ENCODE measurements around the gene SNAPC2.
"Not testable (repeated sequence)": the region's sequence is repeated elsewhere in the genome, so short reads cannot be mapped to it uniquely, and the experiment has no call there.

The SNAPC2 gene

DNA sequence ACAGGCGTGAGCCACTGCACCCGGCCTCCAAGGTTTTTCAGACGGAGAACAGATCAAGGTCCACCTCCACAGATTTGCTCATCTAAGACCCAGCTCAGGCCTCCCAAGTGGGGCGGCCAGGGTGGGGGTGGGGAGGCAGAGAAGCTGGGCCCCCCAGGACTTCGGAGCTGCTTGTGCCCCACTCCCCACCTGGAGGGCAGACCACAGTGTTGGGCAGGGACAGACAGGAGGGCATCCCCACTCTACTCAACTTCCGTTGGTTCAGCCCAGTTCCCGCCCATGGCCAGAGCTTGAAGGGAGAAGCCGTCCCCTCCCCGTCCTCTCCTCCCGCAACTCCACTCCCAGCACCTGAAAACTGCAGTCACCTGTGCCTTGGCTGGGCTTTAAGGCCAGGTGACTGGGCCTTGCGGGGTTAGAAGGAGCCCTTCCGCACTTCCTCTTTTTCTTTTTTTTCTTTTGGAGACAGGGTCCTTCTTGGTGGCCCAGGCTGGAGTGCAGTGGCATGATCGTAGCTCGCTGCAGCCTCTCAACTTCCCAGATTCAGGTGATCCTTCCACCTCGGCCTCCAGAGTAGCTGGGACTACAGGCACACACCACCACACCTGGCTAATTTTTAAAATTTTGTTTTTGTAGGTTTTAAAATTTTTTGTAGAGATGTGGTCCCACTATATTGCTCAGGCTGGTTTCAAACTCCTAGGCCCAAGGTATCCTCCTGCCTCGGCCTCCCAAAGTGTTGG is 32.6 kb upstream of the SNAPC2 start:
- Histone ChIP-seq H3K79me2 (ENCODE audit: insufficient read depth, low read length) (no peaks in the 10 kb centered on the region), H3F3A (ENCODE audit: insufficient read depth, low read length) (no peaks in the 10 kb centered on the region), H3K27me3 (ENCODE audit: insufficient read depth, low read length) (no peaks in the 10 kb centered on the region), H3K27ac (ENCODE audit: low read depth, low read length, poor library complexity, severe bottlenecking) (no peak overlapping the region), H3K4me1 (ENCODE audit: insufficient read depth, low read length, severe bottlenecking) (no peaks in the 10 kb centered on the region), H2AFZ (ENCODE audit: low read length) (no peak overlapping the region), H3K4me2 (ENCODE audit: low read length) (no peak overlapping the region), H4K20me1 (ENCODE audit: insufficient read depth, low read length) (no peaks in the 10 kb centered on the region), H3K9me3 (ENCODE audit: low read length) (no peaks in the 10 kb centered on the region), H3K36me3 (ENCODE audit: insufficient read depth, low read length) (no peaks in the 10 kb centered on the region), H3K9ac (ENCODE audit: low read length) (no peak overlapping the region), H3K9me2 (ENCODE audit: low read depth, low read length) (no peaks in the 10 kb centered on the region), H3K4me3 (ENCODE audit: low read depth, low read length, poor library complexity, severe bottlenecking) (no peak overlapping the region)
- TF ChIP-seq EZH2 (IDR thresholded peaks at IDR 0.05; ENCODE audit: borderline replicate concordance, low read length) = no peak
- TF ChIP-seq, protein P1, sequence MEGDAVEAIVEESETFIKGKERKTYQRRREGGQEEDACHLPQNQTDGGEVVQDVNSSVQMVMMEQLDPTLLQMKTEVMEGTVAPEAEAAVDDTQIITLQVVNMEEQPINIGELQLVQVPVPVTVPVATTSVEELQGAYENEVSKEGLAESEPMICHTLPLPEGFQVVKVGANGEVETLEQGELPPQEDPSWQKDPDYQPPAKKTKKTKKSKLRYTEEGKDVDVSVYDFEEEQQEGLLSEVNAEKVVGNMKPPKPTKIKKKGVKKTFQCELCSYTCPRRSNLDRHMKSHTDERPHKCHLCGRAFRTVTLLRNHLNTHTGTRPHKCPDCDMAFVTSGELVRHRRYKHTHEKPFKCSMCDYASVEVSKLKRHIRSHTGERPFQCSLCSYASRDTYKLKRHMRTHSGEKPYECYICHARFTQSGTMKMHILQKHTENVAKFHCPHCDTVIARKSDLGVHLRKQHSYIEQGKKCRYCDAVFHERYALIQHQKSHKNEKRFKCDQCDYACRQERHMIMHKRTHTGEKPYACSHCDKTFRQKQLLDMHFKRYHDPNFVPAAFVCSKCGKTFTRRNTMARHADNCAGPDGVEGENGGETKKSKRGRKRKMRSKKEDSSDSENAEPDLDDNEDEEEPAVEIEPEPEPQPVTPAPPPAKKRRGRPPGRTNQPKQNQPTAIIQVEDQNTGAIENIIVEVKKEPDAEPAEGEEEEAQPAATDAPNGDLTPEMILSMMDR (IDR thresholded peaks at IDR 0.05; ENCODE audit: low read length) = no peak

DNA sequence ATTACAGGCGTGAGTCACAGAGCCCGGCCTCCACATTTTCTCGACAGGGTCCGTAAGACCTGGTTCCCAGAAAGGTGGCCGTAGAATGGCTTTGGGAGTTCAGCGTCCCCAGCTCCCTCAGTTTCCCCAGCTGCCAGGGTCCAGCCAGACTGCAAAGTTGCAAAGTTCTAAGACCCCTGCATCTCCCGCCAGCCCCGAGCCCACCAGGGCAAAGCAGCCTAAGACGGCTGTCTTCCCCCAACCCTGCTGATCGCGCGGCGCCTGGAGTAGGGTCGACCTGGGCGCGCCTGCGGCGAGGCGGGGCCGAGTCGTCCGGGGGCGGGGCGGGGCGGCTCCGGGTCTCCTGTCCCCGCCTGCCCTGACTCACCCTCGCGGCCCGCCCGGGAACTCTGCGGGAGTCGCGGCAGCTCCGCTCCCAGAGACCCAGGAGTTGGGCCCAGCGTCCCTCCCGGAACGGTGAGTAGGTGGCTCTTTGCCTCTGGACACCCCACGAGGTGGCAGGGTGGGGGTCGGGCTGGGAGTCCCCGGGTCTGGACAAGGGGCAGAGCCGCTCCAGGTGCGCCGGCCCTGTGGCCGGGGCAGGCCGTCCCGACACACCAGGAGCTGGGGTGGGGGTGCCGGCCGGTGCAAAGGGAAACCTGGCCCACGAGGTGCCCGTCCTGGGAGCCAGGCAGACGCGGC is 31.9 kb upstream of the SNAPC2 start, which contains the start of gene LRRC8E:
TSS of gene LRRC8E (plus strand) at position 366 of the 681 bp plus-strand sequence. CDS start 7,094 bp downstream, outside the sequence.
- Histone ChIP-seq H3K4me1 (ENCODE audit: insufficient read depth, low read length, severe bottlenecking) (no peaks in the 10 kb centered on the region), H3K79me2 (ENCODE audit: insufficient read depth, low read length) (no peaks in the 10 kb centered on the region), H2AFZ (ENCODE audit: low read length) (no peak within 1 kb of the TSS), H3F3A (ENCODE audit: insufficient read depth, low read length) (no peaks in the 10 kb centered on the region), H3K4me2 (ENCODE audit: low read length) (no peak within 1 kb of the TSS), H3K27me3 (ENCODE audit: insufficient read depth, low read length) (no peaks in the 10 kb centered on the region), H3K9me2 (ENCODE audit: low read depth, low read length) (no peaks in the 10 kb centered on the region), H3K9me3 (ENCODE audit: low read length) (no peaks in the 10 kb centered on the region), H4K20me1 (ENCODE audit: insufficient read depth, low read length) (no peaks in the 10 kb centered on the region), H3K4me3 (ENCODE audit: low read depth, low read length, poor library complexity, severe bottlenecking) (no peak within 1 kb of the TSS), H3K27ac (ENCODE audit: low read depth, low read length, poor library complexity, severe bottlenecking) (no peak within 1 kb of the TSS), H3K9ac (ENCODE audit: low read length) (no peak within 1 kb of the TSS), H3K36me3 (ENCODE audit: insufficient read depth, low read length) (no peaks in the 10 kb centered on the region)
- TF ChIP-seq, protein P1 (IDR thresholded peaks at IDR 0.05; ENCODE audit: low read length) = no peak
- no peak for TF ChIP-seq EZH2 (IDR thresholded peaks at IDR 0.05; ENCODE audit: borderline replicate concordance, low read length)

DNA sequence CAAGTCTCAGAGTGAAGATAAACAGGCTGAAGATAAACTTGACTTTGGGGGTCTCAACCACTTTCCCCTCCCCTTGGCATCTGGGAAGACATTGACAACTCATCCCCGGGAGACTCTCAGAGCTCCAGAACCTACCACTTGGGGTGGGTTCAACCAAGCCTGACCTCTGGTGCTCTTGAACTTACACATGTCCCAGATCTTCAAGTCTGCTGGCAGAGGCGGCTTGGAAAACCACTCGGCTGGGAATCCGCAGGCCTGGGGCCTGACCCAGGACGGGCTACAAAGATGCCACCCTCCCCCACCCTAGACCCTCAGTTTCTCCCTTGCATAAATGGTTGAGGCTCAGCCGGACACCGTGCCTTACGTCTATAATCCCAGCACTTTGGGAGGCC is 31.3 kb upstream of the SNAPC2 start:
- Histone ChIP-seq H3K4me2 (ENCODE audit: low read length) (no peak overlapping the region), H3K27me3 (ENCODE audit: insufficient read depth, low read length) (no peaks in the 10 kb centered on the region), H3K27ac (ENCODE audit: low read depth, low read length, poor library complexity, severe bottlenecking) (no peak overlapping the region), H2AFZ (ENCODE audit: low read length) (no peak overlapping the region), H3K9ac (ENCODE audit: low read length) (no peak overlapping the region), H3K4me1 (ENCODE audit: insufficient read depth, low read length, severe bottlenecking) (no peaks in the 10 kb centered on the region), H4K20me1 (ENCODE audit: insufficient read depth, low read length) (no peaks in the 10 kb centered on the region), H3K36me3 (ENCODE audit: insufficient read depth, low read length) (no peaks in the 10 kb centered on the region), H3K9me2 (ENCODE audit: low read depth, low read length) (no peaks in the 10 kb centered on the region), H3K79me2 (ENCODE audit: insufficient read depth, low read length) (no peaks in the 10 kb centered on the region), H3F3A (ENCODE audit: insufficient read depth, low read length) (no peaks in the 10 kb centered on the region), H3K9me3 (ENCODE audit: low read length) (no peaks in the 10 kb centered on the region), H3K4me3 (ENCODE audit: low read depth, low read length, poor library complexity, severe bottlenecking) (no peak overlapping the region)
- TF ChIP-seq EZH2 (IDR thresholded peaks at IDR 0.05; ENCODE audit: borderline replicate concordance, low read length) = no peak
- TF ChIP-seq, protein P1 (IDR thresholded peaks at IDR 0.05; ENCODE audit: low read length) = no peak

DNA sequence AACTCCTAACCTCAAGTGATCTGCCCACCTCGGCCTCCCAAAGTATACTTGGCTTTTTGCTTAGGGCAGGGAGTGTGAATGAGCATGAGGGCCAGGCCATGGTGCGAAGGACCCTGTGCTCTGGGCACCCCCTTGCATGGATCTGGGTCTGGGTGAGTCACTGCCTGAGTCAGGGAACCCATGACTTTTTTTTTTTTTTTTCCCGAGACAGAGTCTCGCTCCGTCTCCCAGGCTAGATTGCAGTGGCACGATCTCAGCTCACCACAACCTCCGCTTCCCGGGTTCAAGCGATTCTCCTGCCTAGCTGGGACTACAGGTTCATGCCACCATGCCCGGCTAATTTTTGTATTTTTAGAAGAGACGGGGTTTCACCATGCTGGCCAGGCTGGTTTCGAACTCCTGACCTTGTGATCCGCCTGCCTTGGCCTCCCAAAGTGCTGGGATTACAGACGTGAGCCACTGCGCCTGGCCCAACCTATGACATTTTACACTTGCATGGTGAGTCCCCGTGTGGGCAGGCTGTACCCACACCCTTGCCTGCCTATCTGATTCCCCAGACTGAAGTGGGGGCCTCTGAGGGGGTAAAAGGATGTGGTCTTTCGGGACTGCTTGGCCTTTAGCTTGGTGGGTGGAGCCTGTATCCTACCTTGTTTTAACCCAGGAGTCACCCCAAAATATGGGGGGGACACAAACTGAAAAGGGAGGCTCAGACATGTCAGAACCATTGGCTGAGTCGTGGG is 26.6 kb upstream of the SNAPC2 start:
- not testable (repeated sequence) for H2AFZ ChIP-seq (ENCODE audit: low read length); H3K36me3 ChIP-seq (ENCODE audit: insufficient read depth, low read length); H3K79me2 ChIP-seq (ENCODE audit: insufficient read depth, low read length); H3K9me2 ChIP-seq (ENCODE audit: low read depth, low read length); H3K27ac ChIP-seq (ENCODE audit: low read depth, low read length, poor library complexity, severe bottlenecking); H3K4me2 ChIP-seq (ENCODE audit: low read length); H4K20me1 ChIP-seq (ENCODE audit: insufficient read depth, low read length); H3F3A ChIP-seq (ENCODE audit: insufficient read depth, low read length); H3K4me1 ChIP-seq (ENCODE audit: insufficient read depth, low read length, severe bottlenecking); H3K27me3 ChIP-seq (ENCODE audit: insufficient read depth, low read length); H3K9me3 ChIP-seq (ENCODE audit: low read length); H3K9ac ChIP-seq (ENCODE audit: low read length); H3K4me3 ChIP-seq (ENCODE audit: low read depth, low read length, poor library complexity, severe bottlenecking)
